Activated naive CD8-positive, alpha-beta T cell treated with anti-CD3 and anti-CD28 coated beads for 36 hours (primary cell): Measurements from ENCODE around the gene FANCG. TPM values are rescaled to one million over a fixed set of nuclear protein-coding genes. Genes with fewer than 3 reads are reported as not detected.
A peak's percentile ranks its signal among the peaks of the same experiment; 100 is the strongest.

Source experiments
- DNase-seq: peaks from one replicate; pipeline ENCODE4 v3.0.0; 2021
- H3K27ac Mint-ChIP-seq: one replicate; pipeline ENCODE4 v1.8.0; 2022; ENCODE audit warnings: mild to moderate bottlenecking, moderate library complexity, mixed read lengths
- H3K27me3 Mint-ChIP-seq: one replicate; pipeline ENCODE4 v1.8.0; 2022; ENCODE audit warnings: mild to moderate bottlenecking, mixed read lengths
- H3K36me3 Mint-ChIP-seq: one replicate; pipeline ENCODE4 v1.8.0; 2021; ENCODE audit warnings: mild to moderate bottlenecking, mixed read lengths
- H3K4me1 Mint-ChIP-seq: one replicate; pipeline ENCODE4 v1.8.0; 2021; ENCODE audit warnings: mixed read lengths
- H3K4me3 Mint-ChIP-seq: one replicate; pipeline ENCODE4 v1.8.0; 2022; ENCODE audit warnings: mild to moderate bottlenecking, moderate library complexity, mixed read lengths
- H3K9me3 Mint-ChIP-seq: one replicate; pipeline ENCODE4 v1.8.0; 2022; ENCODE audit warnings: mixed read lengths
- total RNA-seq, 2 experiments: library from RNA; stranded (reverse); gene quantifications; one replicate each; pipeline ENCODE4 v1.2.3, GENCODE V29; 2021

Gene FANCG
- total RNA-seq, 2 experiments from 2014 or later = 92.8 to 113 TPM

GRCh38 chr9:35056571-35057270 is 23.0 kb downstream of the FANCG start:
- peak overlapping the region; percentile 64 for H3K27ac Mint-ChIP-seq
- DNase-seq = no peak

GRCh38 chr9:35054871-35055644 is 24.7 kb downstream of the FANCG start:
- Mint-ChIP-seq H3K27ac (peak overlapping the region; percentile 11), H3K4me1 (no peaks in the 10 kb centered on the region), H3K27me3 (no peaks in the 10 kb centered on the region), H3K4me3 (no peak overlapping the region), H3K36me3 (peaks cover 42% of the 10 kb centered on the region), H3K9me3 (no peaks in the 10 kb centered on the region)
- no peak for DNase-seq

More at GRCh38 chr9:35056571-35057270, 23.0 kb downstream of the FANCG start:
- Mint-ChIP-seq H3K4me1 (no peaks in the 10 kb centered on the region), H3K9me3 (no peaks in the 10 kb centered on the region), H3K27me3 (no peaks in the 10 kb centered on the region), H3K36me3 (peaks cover 53% of the 10 kb centered on the region), H3K4me3 (no peak overlapping the region)

GRCh38 chr9:35054185-35054835 is 25.4 kb downstream of the FANCG start:
- no peak for DNase-seq
- no peak overlapping the region for H3K4me3 Mint-ChIP-seq
- no peaks in the 10 kb centered on the region for H3K4me1 Mint-ChIP-seq
- peaks cover 35% of the 10 kb centered on the region for H3K36me3 Mint-ChIP-seq
- H3K9me3 Mint-ChIP-seq = no peaks in the 10 kb centered on the region
- no peaks in the 10 kb centered on the region for H3K27me3 Mint-ChIP-seq
- peak overlapping the region; percentile 11 for H3K27ac Mint-ChIP-seq

- no peak overlapping the region for H3K27ac Mint-ChIP-seq
- H3K27me3 Mint-ChIP-seq = no peaks in the 10 kb centered on the region
- H3K36me3 Mint-ChIP-seq = peaks cover 26% of the 10 kb centered on the region
- no peak overlapping the region for H3K4me3 Mint-ChIP-seq
- H3K4me1 Mint-ChIP-seq = no peaks in the 10 kb centered on the region
- peak; percentile 44 for DNase-seq
- H3K9me3 Mint-ChIP-seq = no peaks in the 10 kb centered on the region
Observed at GRCh38 chr9:35051069-35051967, 28.4 kb downstream of the FANCG start.

- no peak for DNase-seq
- no peaks in the 10 kb centered on the region for H3K9me3 Mint-ChIP-seq
- H3K4me3 Mint-ChIP-seq = no peak overlapping the region
- no peaks in the 10 kb centered on the region for H3K4me1 Mint-ChIP-seq
- H3K27ac Mint-ChIP-seq = no peak overlapping the region
- no peaks in the 10 kb centered on the region for H3K27me3 Mint-ChIP-seq
- peaks cover 16% of the 10 kb centered on the region for H3K36me3 Mint-ChIP-seq
Observed at GRCh38 chr9:35048511-35048910, 31.2 kb downstream of the FANCG start.

GRCh38 chr9:35044071-35044470 is 35.7 kb downstream of the FANCG start:
- no peak overlapping the region for H3K27ac Mint-ChIP-seq
- H3K27me3 Mint-ChIP-seq = no peaks in the 10 kb centered on the region
- H3K4me3 Mint-ChIP-seq = no peak overlapping the region
- peaks cover 13% of the 10 kb centered on the region for H3K36me3 Mint-ChIP-seq
- DNase-seq = no peak
- H3K4me1 Mint-ChIP-seq = no peaks in the 10 kb centered on the region
- H3K9me3 Mint-ChIP-seq = no peaks in the 10 kb centered on the region

GRCh38 chr9:35042891-35043545 is 36.7 kb downstream of the FANCG start:
- Mint-ChIP-seq H3K4me3 (no peak overlapping the region), H3K27me3 (no peaks in the 10 kb centered on the region), H3K9me3 (no peaks in the 10 kb centered on the region), H3K36me3 (peaks cover 7% of the 10 kb centered on the region), H3K4me1 (no peaks in the 10 kb centered on the region), H3K27ac (no peak overlapping the region)
- no peak for DNase-seq

GRCh38 chr9:35042081-35042604 is 37.6 kb downstream of the FANCG start:
- no peak overlapping the region for H3K27ac Mint-ChIP-seq

GRCh38 chr9:35035851-35036701 is 43.7 kb downstream of the FANCG start:
- DNase-seq = peak; percentile 56
- Mint-ChIP-seq H3K27ac (peak overlapping the region; percentile 36), H3K9me3 (no peaks in the 10 kb centered on the region), H3K36me3 (peaks cover 7% of the 10 kb centered on the region), H3K4me3 (peak overlapping the region; percentile 49), H3K27me3 (no peaks in the 10 kb centered on the region), H3K4me1 (peaks cover 2% of the 10 kb centered on the region)

More at GRCh38 chr9:35042081-35042604, 37.6 kb downstream of the FANCG start:
- no peak for DNase-seq
- Mint-ChIP-seq H3K27me3 (no peaks in the 10 kb centered on the region), H3K36me3 (peaks cover 7% of the 10 kb centered on the region), H3K4me3 (no peak overlapping the region), H3K4me1 (no peaks in the 10 kb centered on the region), H3K9me3 (no peaks in the 10 kb centered on the region)

- no peak overlapping the region for H3K27ac Mint-ChIP-seq
- no peaks in the 10 kb centered on the region for H3K9me3 Mint-ChIP-seq
- DNase-seq = no peak
- no peak overlapping the region for H3K4me3 Mint-ChIP-seq
- no peaks in the 10 kb centered on the region for H3K27me3 Mint-ChIP-seq
- H3K36me3 Mint-ChIP-seq = peaks cover 3% of the 10 kb centered on the region
- peaks cover 2% of the 10 kb centered on the region for H3K4me1 Mint-ChIP-seq
Observed at GRCh38 chr9:35033101-35033500, 46.6 kb downstream of the FANCG start.

- no peak for DNase-seq
- H3K27me3 Mint-ChIP-seq = no peaks in the 10 kb centered on the region
- H3K4me1 Mint-ChIP-seq = no peaks in the 10 kb centered on the region
- no peaks in the 10 kb centered on the region for H3K9me3 Mint-ChIP-seq
- no peak overlapping the region for H3K27ac Mint-ChIP-seq
- H3K36me3 Mint-ChIP-seq = peaks cover 1% of the 10 kb centered on the region
- no peak overlapping the region for H3K4me3 Mint-ChIP-seq
Observed at GRCh38 chr9:35029852-35030251, 49.9 kb downstream of the FANCG start.

GRCh38 chr9:35029241-35029640 is 50.5 kb downstream of the FANCG start:
- Mint-ChIP-seq H3K36me3 (peaks cover 1% of the 10 kb centered on the region), H3K27me3 (no peaks in the 10 kb centered on the region), H3K9me3 (no peaks in the 10 kb centered on the region), H3K27ac (no peak overlapping the region), H3K4me1 (no peaks in the 10 kb centered on the region), H3K4me3 (no peak overlapping the region)
- DNase-seq = no peak

- Mint-ChIP-seq H3K9me3 (no peaks in the 10 kb centered on the region), H3K27me3 (no peaks in the 10 kb centered on the region), H3K4me3 (no peak overlapping the region), H3K27ac (no peak overlapping the region), H3K36me3 (peaks cover 8% of the 10 kb centered on the region), H3K4me1 (peaks cover 3% of the 10 kb centered on the region)
- DNase-seq = no peak
Observed at GRCh38 chr9:35028341-35028740, 51.4 kb downstream of the FANCG start.
